OCI-LY1 (cell line): Measurements from ENCODE around the gene CYB5B.

Source experiments
- CTCF ChIP-seq: fragments of 200-600 bp; sonication (generic), shearing (Covaris generic); IDR thresholded peaks from 2 replicates; pipeline ENCODE4 v1.5.1; 2017; ENCODE audit warnings: mild to moderate bottlenecking, antibody characterized with exemption, low read length, moderate library complexity, mixed read lengths
- EZH2 ChIP-seq: fragments of 200-600 bp; sonication (generic), shearing (Covaris generic); IDR thresholded peaks from 2 replicates; pipeline ENCODE4 v1.8.0; 2017; ENCODE audit warnings: borderline replicate concordance, mixed run types, mild to moderate bottlenecking, antibody characterized with exemption, low read length, moderate library complexity, mixed read lengths

- no peak for TF ChIP-seq CTCF
- TF ChIP-seq EZH2 = no peak
These were observed 50.0 kb downstream of the CYB5B start for GRCh38 chr16:69474408-69474807.
